ENCODE data around the gene FAM120A.

FAM120A gene

DNA sequence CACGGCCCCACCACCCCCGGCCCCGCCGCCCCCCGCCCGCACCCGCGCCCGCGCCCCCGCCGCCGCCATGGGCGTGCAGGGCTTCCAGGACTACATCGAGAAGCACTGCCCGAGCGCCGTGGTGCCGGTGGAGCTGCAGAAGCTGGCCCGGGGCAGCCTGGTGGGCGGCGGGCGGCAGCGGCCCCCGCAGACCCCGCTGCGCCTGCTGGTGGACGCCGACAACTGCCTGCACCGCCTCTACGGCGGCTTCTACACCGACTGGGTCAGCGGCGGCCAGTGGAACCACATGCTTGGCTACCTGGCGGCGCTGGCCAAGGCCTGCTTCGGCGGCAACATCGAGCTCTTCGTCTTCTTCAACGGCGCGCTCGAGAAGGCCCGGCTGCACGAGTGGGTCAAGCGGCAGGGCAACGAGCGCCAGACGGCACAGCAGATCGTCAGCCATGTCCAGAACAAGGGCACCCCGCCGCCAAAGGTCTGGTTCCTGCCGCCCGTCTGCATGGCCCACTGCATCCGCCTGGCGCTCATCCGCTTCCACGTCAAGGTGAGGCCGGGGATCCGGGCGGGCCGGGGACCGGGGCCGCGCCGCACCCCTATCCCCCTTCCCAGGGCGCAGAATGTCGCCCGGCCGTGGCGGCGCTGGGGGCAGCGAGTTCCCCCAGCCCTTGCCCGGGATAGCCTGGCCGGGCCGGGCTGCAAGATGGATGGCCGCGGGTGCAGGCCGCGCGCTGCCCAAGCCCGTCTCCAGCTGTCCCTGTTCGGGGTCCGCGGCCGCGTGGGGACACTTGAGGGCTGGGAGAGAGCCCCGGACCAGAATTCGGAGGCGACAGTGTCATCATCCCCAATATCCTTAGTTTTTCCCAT lies 594 bp downstream of the FAM120A start:
- H3K27ac ChIP-seq: peak overlapping the region; percentile 96
- TF ChIP-seq, protein P1, sequence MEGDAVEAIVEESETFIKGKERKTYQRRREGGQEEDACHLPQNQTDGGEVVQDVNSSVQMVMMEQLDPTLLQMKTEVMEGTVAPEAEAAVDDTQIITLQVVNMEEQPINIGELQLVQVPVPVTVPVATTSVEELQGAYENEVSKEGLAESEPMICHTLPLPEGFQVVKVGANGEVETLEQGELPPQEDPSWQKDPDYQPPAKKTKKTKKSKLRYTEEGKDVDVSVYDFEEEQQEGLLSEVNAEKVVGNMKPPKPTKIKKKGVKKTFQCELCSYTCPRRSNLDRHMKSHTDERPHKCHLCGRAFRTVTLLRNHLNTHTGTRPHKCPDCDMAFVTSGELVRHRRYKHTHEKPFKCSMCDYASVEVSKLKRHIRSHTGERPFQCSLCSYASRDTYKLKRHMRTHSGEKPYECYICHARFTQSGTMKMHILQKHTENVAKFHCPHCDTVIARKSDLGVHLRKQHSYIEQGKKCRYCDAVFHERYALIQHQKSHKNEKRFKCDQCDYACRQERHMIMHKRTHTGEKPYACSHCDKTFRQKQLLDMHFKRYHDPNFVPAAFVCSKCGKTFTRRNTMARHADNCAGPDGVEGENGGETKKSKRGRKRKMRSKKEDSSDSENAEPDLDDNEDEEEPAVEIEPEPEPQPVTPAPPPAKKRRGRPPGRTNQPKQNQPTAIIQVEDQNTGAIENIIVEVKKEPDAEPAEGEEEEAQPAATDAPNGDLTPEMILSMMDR (conservative IDR thresholded peaks at IDR 0.05): peak; percentile 22; the same call in 1 of the 2 replicates

DNA sequence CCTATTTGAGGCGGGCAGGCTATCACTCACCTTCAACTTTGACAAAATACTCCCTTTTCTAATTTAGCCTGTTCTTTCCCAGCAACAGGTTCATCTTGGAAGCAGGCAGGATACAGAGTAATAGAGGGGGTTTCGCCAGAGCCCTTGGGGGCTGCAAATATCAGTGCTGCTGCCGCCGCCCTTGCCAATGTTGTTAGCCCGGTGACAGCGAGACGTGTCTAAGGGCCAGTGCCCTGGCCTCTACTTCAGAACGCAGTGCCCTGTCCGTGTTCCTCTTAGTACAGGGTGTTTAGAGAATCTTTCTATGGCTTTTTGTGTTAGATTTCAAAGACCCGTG lies 1.2 kb downstream of the FAM120A start:
- peak overlapping the region; percentile 96 for H3K27ac ChIP-seq
- TF ChIP-seq, protein P1 (conservative IDR thresholded peaks at IDR 0.05): no peak

DNA sequence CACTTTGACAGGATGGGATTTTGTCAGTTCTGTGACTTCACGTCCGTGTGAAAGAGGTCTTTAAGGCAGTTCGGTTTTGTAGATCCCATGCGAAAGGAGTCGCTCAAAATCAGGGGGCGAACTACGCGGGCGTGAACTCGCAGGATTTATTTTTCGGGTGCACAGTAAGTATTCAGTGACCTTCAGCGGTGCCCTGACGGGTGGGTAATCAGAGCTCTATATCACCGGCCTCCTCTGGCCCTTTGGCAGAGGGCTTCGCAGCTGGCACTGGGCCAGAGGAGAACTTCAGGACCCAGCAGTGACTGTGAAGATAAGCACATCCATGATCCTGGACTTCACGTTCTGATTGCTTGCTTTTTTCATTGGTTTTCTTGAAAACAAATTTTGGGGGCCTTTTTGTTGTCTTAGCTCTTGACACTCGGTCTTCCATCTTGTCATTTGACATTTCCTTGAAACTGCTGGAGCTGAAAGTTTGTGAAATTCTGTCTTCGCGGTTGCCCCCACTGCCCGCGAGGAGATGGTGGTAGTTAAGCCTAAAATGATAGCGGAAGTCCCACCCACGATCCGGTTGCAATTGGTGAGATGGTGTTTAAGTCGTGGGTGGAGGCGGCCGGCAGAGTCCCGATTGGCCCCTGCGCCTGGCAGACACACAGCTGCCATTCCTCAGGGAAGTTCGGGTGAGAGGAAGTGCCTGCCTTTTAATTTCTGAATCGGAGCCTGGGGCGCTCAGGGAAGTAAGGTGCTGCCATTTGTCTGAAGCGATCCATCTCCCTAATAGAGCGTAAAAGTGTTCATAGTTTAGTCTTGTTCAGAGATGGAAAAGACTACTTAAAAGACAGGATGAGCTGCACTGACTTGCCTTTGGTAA lies 1.8 kb downstream of the FAM120A start, which contains the start of gene FAM120AOS:
TSS of gene FAM120AOS (minus strand) at position 535 of the 868 bp plus-strand sequence. CDS start 872 bp downstream, outside the sequence.
- TF ChIP-seq, protein P1 (conservative IDR thresholded peaks at IDR 0.05): no peak
- H3K27ac ChIP-seq: peak within 1 kb of the TSS; percentile 96

DNA sequence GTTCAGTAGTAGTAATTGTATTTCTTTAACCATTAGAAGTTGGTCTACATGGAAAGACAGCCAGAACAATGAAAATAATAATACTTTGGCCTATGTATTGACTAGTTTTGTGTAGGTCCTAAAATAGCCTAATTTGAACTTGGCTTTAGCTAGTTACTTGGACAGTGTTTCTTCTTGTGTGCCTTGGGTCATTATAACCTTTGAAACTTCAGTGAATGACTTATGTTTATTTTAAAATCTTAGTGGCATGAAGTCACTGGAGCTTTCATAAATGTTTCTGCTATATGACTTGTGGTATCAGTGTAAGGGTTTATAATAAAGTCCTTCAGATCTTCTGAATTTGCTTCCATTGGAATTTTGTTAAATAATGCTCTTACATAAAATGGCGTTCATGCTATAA lies 4.5 kb downstream of the FAM120A start:
- no peak overlapping the region for H3K27ac ChIP-seq
- TF ChIP-seq, protein P1 (conservative IDR thresholded peaks at IDR 0.05): no peak

DNA sequence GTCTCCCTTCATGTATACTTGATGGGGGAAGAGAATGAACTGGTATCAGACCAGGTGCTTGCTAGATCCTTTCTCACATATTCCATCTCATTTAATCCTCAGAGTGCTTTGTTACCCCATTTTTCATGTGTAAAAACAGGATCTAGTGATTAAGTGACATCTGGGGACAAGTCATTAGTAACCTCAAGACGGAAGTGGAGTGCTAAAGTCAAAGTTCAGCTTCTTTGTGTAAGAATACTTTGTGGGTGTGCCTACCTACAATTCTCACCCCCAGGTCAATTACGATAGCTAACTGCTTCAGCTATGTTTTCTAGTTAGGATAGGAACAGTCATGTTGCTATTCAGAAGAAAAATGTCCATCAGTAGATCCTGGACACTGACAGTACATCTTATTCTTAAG lies 5.0 kb downstream of the FAM120A start:
- H3K27ac ChIP-seq: no peak overlapping the region
- TF ChIP-seq, protein P1 (conservative IDR thresholded peaks at IDR 0.05): no peak

DNA sequence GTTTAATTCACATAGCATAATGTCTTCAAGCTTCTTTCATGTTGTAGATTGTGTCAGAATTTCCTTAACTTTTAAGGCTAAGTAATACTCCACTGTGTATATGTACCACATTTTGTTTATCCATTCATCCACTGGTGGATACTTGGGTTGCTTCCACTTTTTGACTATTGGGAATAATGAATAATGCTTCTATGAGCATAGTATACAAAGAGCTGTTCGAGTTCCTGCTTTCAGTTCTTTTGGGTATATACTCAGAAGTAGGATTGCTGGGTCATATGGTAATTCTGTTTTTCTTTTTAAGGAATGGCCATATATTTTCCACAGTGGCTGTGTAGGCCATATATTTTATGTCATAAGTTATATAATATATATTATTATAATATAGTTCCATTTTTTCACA lies 5.5 kb downstream of the FAM120A start:
- TF ChIP-seq, protein P1 (conservative IDR thresholded peaks at IDR 0.05): no peak
- H3K27ac ChIP-seq: no peak overlapping the region

DNA sequence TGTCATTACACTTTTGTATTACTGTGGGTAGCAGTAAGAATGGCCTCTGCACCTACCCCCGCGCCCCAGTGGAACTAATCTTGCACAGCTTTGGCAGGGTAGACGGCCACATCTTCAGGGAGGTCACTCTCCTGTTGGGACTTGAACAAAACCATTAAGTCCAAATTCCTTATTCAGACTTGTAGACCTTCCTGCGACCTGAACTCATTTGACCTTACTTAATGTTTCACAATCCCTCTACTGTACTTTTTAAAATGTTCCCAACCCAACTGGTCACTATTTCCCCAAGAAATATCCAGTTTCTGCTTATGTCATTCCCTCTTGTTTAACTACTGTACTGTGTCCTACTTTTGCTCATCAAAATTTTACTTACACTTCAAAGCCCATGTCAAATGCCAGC lies 7.2 kb downstream of the FAM120A start:
- TF ChIP-seq, protein P1 (conservative IDR thresholded peaks at IDR 0.05): no peak
- H3K27ac ChIP-seq: no peak overlapping the region

All from VCaP (cell line).